HCEC 1CT (cell line): ENCODE data around the gene JMJD4.
A peak's percentile ranks its signal among the peaks of the same experiment; 100 is the strongest.

Source experiments
- DNase-seq: peaks from one replicate; pipeline ENCODE4 v3.0.0-alpha.2; 2017

JMJD4 gene

GRCh38 chr1:227734856-227735538, at the start of gene JMJD4, which contains the start of gene SNAP47:
TSS of gene JMJD4 (minus strand) at chr1:227735302. CDS start at chr1:227735273, 29 bp downstream.
TSS of gene SNAP47 (plus strand) at chr1:227735435. CDS start at chr1:227747737, 12,302 bp downstream.
- peak; percentile 87 for DNase-seq

- no peak for DNase-seq
Observed at GRCh38 chr1:227782226-227782625, 47.1 kb upstream of the JMJD4 start.

- no peak for DNase-seq
Observed at GRCh38 chr1:227781314-227781930, 46.3 kb upstream of the JMJD4 start.

- no peak for DNase-seq
Observed at GRCh38 chr1:227780101-227781044, 45.3 kb upstream of the JMJD4 start.

- no peak for DNase-seq
Observed at GRCh38 chr1:227779685-227780084, 44.6 kb upstream of the JMJD4 start.

- DNase-seq = no peak
Observed at GRCh38 chr1:227779021-227779441, 43.9 kb upstream of the JMJD4 start.

GRCh38 chr1:227778401-227778947, 43.4 kb upstream of the JMJD4 start:
- no peak for DNase-seq

- no peak for DNase-seq
Observed at GRCh38 chr1:227777646-227778045, 42.5 kb upstream of the JMJD4 start.

- DNase-seq = no peak
Observed at GRCh38 chr1:227777156-227777555, 42.1 kb upstream of the JMJD4 start.

GRCh38 chr1:227776331-227776771, 41.2 kb upstream of the JMJD4 start:
- no peak for DNase-seq

GRCh38 chr1:227775841-227776240, 40.7 kb upstream of the JMJD4 start:
- DNase-seq = no peak

GRCh38 chr1:227774821-227775661, 39.9 kb upstream of the JMJD4 start:
- no peak for DNase-seq

- no peak for DNase-seq
Observed at GRCh38 chr1:227774051-227774731, 39.1 kb upstream of the JMJD4 start.

- no peak for DNase-seq
Observed at GRCh38 chr1:227773558-227773957, 38.5 kb upstream of the JMJD4 start.

- no peak for DNase-seq
Observed at GRCh38 chr1:227771771-227772170, 36.7 kb upstream of the JMJD4 start.

GRCh38 chr1:227771326-227771725, 36.2 kb upstream of the JMJD4 start:
- no peak for DNase-seq

GRCh38 chr1:227770812-227771211, 35.7 kb upstream of the JMJD4 start:
- no peak for DNase-seq

- DNase-seq = no peak
Observed at GRCh38 chr1:227769936-227770494, 34.9 kb upstream of the JMJD4 start.

GRCh38 chr1:227769047-227769935, 34.2 kb upstream of the JMJD4 start:
- no peak for DNase-seq

- no peak for DNase-seq
Observed at GRCh38 chr1:227768640-227769039, 33.5 kb upstream of the JMJD4 start.
